ENCODE data around the gene EIF2S3. TPM values are rescaled to one million over a fixed set of nuclear protein-coding genes. Genes with fewer than 3 reads are reported as not detected.

The EIF2S3 gene
- polyA plus RNA-seq, 4 donors, result 148 to 222 (median 169) TPM

- DNase-seq (ENCODE audit: low read depth in 4 of 4, low spot score in 2 of 4), result no peak
These were observed 69.6 kb downstream of the EIF2S3 start for GRCh38 chrX:24124244-24124799.

GRCh38 chrX:24125028-24125612, 70.4 kb downstream of the EIF2S3 start:
- DNase-seq (ENCODE audit: low read depth in 4 of 4, low spot score in 2 of 4), result no peak

Other genes with a start within 250 kb of the EIF2S3 start
- 10 to 100 TPM; 33.8 to 43.5 (median 39.1) TPM for gene APOO, start 147.0 kb upstream of the EIF2S3 start, polyA plus RNA-seq (ENCODE audit: insufficient read length in 4 of 4)
- gene CXorf58, start 146.9 kb upstream of the EIF2S3 start, polyA plus RNA-seq (ENCODE audit: insufficient read length in 4 of 4), result under 1 TPM in 2 of 4 donors, not detected in 2; 0.17 to 0.32 TPM
- 10 to 100 TPM; 12.9 to 16.2 (median 14.5) TPM for gene KLHL15, start 27.8 kb upstream of the EIF2S3 start, polyA plus RNA-seq (ENCODE audit: insufficient read length in 4 of 4)
- gene ZFX, start 94.8 kb downstream of the EIF2S3 start, polyA plus RNA-seq (ENCODE audit: insufficient read length in 4 of 4), result 10 to 100 TPM; 22.5 to 34.0 (median 30.8) TPM